Medulla oblongata (tissue), 1 donor: ENCODE data around the gene QRFP.
"Not testable (repeated sequence)": the region's sequence is repeated elsewhere in the genome, so short reads cannot be mapped to it uniquely, and the experiment has no call there.

Experiments used
- DNase-seq: peaks from one replicate; pipeline ENCODE4 v3.0.0-alpha.2; 2015; ENCODE audit errors: extremely low spot score

Gene QRFP

GRCh38 chr9:130849356-130849755 is 47.3 kb downstream of the QRFP start:
- DNase-seq: no peak

GRCh38 chr9:130848514-130848913 is 48.1 kb downstream of the QRFP start:
- DNase-seq: not testable (repeated sequence)

GRCh38 chr9:130847306-130848217 is 49.0 kb downstream of the QRFP start:
- DNase-seq: peak; percentile 60

- DNase-seq: peak; percentile 82
Observed at GRCh38 chr9:130846487-130847305, 49.9 kb downstream of the QRFP start.

- peak; percentile 66 for DNase-seq
Observed at GRCh38 chr9:130845901-130846481, 50.6 kb downstream of the QRFP start.

- DNase-seq: no peak
Observed at GRCh38 chr9:130845254-130845653, 51.4 kb downstream of the QRFP start.

- DNase-seq: no peak
Observed at GRCh38 chr9:130844044-130844451, 52.6 kb downstream of the QRFP start.

- DNase-seq: no peak
Observed at GRCh38 chr9:130843049-130843908, 53.3 kb downstream of the QRFP start.
